T-helper 1 cell treated with Interleukin-12 subunit alpha and Interleukin-12 subunit beta and Interleukin-4 antibody, amounts not matched to agents 30 μg/mL and 1 μg/mL, for 36 hours (primary cell): ENCODE data around the gene PUS3.
"Not testable (repeated sequence)": the region's sequence is repeated elsewhere in the genome, so short reads cannot be mapped to it uniquely, and the experiment has no call there.

Experiments used
- H3K27ac Mint-ChIP-seq: one replicate; pipeline ENCODE4 v1.8.0; 2021; ENCODE audit warnings: mild to moderate bottlenecking, mixed read lengths
- H3K27me3 Mint-ChIP-seq: one replicate; pipeline ENCODE4 v1.8.0; 2021; ENCODE audit warnings: low read depth, mixed read lengths
- H3K36me3 Mint-ChIP-seq: one replicate; pipeline ENCODE4 v1.8.0; 2021; ENCODE audit warnings: low read depth, mixed read lengths
- H3K4me1 Mint-ChIP-seq: one replicate; pipeline ENCODE4 v1.8.0; 2021; ENCODE audit warnings: low read depth, mixed read lengths
- H3K4me3 Mint-ChIP-seq: one replicate; pipeline ENCODE4 v1.8.0; 2021; ENCODE audit warnings: mild to moderate bottlenecking, moderate library complexity, mixed read lengths
- H3K9me3 Mint-ChIP-seq: one replicate; pipeline ENCODE4 v1.8.0; 2021; ENCODE audit warnings: mixed read lengths

Gene PUS3

DNA sequence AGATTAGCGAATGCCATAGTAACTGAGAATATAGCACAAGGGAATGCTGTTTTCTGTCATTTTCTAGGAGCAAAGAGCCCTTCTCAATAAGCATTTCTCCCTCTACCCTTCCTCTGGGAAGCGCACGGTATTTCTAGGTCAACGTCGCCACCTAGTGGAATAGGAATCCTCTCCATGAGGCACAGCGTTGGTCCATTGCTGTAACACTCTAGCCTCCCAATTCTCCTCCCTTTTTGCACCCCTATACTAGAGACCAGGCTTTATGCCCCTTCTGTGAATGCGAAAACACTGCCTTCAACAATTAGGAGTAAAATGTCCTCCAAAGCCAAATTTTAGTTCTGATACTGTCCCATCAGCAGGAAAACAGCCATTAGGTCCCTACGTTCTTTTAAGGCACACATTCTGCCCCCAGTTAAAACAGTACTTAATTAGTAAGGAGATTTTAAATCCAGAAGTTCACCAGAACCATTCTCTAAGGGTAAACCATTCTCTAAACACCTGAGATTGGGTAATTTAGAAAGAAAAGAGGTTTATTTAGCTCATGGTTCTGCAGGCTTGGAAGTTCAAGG, 28.4 kb downstream of the PUS3 start:
- Mint-ChIP-seq H3K27me3 (peaks cover 13% of the 10 kb centered on the region), H3K27ac (no peak overlapping the region)

GRCh38 chr11:125873881-125874555, 29.0 kb downstream of the PUS3 start:
- Mint-ChIP-seq H3K4me1 (no peaks in the 10 kb centered on the region), H3K9me3 (no peaks in the 10 kb centered on the region), H3K36me3 (no peaks in the 10 kb centered on the region), H3K27me3 (peaks cover 13% of the 10 kb centered on the region), H3K27ac (no peak overlapping the region), H3K4me3 (no peak overlapping the region)

More for the DNA sequence above, 28.4 kb downstream of the PUS3 start:
- H3K4me3 Mint-ChIP-seq: no peak overlapping the region
- no peaks in the 10 kb centered on the region for H3K9me3 Mint-ChIP-seq
- H3K4me1 Mint-ChIP-seq: no peaks in the 10 kb centered on the region
- H3K36me3 Mint-ChIP-seq: no peaks in the 10 kb centered on the region

DNA sequence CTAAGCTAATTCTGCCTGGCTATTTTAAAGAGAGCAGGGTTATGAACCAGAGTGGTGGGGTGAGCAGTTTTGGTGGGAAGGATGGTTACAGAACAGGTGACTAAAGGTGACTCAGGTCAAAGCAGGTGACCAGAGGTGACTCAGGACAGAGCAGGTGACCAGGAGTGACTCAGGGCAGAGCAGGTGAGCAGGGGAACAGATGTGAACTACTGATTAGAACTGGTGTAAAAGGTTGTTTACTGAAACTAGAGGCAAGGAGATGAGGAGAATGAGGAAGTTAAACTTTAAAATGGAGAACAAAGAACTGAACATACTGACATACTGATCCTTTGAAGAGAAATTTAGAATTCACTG, 30.9 kb downstream of the PUS3 start:
- H3K9me3 Mint-ChIP-seq: no peaks in the 10 kb centered on the region
- H3K27ac Mint-ChIP-seq: no peak overlapping the region
- no peak overlapping the region for H3K4me3 Mint-ChIP-seq
- peaks cover 6% of the 10 kb centered on the region for H3K27me3 Mint-ChIP-seq
- no peaks in the 10 kb centered on the region for H3K36me3 Mint-ChIP-seq
- H3K4me1 Mint-ChIP-seq: no peaks in the 10 kb centered on the region

DNA sequence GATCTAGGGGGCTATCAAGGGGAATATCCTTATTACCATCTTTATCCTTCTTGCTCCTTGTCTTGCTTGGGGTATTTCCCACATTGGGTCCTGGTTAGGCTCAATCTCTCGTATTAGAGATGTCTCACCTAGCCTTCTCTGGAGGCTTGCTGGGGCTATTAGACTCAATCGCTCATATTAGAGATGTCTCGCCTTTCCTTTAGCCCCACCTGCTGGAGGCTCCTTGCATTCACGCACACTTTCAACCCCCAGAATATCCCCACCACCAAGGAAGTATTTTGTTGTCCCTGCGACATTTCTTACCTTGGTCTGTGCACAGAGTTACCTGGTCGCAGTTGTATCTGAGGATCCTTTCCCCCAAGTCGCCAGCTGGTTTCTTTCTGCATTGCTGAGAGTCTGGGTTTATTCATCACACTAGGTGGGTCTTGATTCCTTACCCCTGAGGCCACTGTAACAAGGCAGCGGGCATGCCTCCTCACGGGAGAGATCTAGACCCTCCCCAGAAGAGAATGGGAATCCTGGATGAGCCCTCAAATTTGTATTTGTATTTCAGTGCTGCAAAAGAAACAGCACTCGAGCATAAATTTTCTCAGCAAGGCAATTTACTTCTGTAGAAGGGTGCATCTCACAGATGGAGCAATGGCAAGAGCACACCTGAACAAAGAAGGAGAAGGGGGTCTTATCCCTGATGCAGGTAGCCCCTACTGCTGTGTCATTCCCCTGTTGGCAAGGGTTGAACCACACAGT, 31.4 kb downstream of the PUS3 start:
- no peaks in the 10 kb centered on the region for H3K9me3 Mint-ChIP-seq
- peaks cover 6% of the 10 kb centered on the region for H3K27me3 Mint-ChIP-seq
- H3K4me1 Mint-ChIP-seq: no peaks in the 10 kb centered on the region
- no peak overlapping the region for H3K27ac Mint-ChIP-seq
- H3K36me3 Mint-ChIP-seq: no peaks in the 10 kb centered on the region
- H3K4me3 Mint-ChIP-seq: no peak overlapping the region

DNA sequence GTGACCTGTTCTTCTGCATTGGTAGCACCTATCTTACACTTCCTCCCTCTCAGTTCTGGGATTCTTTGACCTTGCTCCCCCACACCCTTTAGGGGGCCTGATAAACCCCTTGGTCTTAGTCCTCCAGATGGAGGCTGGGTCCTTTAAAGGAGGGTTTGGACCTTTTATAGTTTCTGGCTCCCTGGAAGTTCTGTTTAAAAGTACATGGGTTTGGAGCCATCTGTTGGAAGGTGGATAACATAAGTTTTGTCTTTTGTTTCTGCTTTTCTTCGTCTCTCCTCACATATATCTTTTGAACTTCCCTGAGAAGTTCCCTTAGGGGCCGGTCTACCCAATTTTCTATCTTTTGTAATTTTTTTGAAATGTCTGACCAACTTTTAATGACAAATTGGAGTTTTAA, 33.5 kb downstream of the PUS3 start:
- Mint-ChIP-seq H3K9me3 (peaks cover 3% of the 10 kb centered on the region), H3K27ac (no peak overlapping the region), H3K4me1 (no peaks in the 10 kb centered on the region), H3K4me3 (no peak overlapping the region), H3K36me3 (no peaks in the 10 kb centered on the region), H3K27me3 (peaks cover 6% of the 10 kb centered on the region)

- H3K27ac Mint-ChIP-seq, H3K27me3 Mint-ChIP-seq, H3K4me3 Mint-ChIP-seq, H3K36me3 Mint-ChIP-seq, H3K4me1 Mint-ChIP-seq, H3K9me3 Mint-ChIP-seq: not testable (repeated sequence)
Observed at GRCh38 chr11:125865354-125865753, 37.7 kb downstream of the PUS3 start.

DNA sequence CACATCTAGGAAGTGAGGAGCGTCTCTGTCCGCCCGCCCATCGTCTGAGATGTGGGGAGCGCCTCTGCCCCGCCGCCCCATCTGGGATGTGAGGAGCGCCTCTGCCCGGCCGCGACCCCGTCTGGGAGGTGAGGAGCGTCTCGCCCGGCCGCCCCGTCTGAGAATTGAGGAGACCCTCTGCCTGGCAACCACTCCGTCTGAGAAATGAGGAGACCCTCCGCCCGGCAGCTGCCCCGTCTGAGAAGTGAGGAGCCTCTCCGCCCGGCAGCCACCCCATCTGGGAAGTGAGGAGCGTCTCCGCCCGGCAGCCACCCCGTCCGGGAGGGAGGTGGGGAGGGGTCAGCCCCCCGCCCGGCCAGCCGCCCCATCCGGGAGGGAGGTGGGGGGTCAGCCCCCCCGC, 40.2 kb downstream of the PUS3 start:
- H3K4me1 Mint-ChIP-seq, H3K27me3 Mint-ChIP-seq, H3K36me3 Mint-ChIP-seq, H3K27ac Mint-ChIP-seq, H3K4me3 Mint-ChIP-seq: not testable (repeated sequence)
- peaks cover 12% of the 10 kb centered on the region for H3K9me3 Mint-ChIP-seq

GRCh38 chr11:125857670-125858069, 45.3 kb downstream of the PUS3 start:
- Mint-ChIP-seq H3K27me3 (peaks cover 19% of the 10 kb centered on the region), H3K9me3 (peaks cover 16% of the 10 kb centered on the region)
- not testable (repeated sequence) for H3K4me3 Mint-ChIP-seq, H3K27ac Mint-ChIP-seq, H3K4me1 Mint-ChIP-seq, H3K36me3 Mint-ChIP-seq

DNA sequence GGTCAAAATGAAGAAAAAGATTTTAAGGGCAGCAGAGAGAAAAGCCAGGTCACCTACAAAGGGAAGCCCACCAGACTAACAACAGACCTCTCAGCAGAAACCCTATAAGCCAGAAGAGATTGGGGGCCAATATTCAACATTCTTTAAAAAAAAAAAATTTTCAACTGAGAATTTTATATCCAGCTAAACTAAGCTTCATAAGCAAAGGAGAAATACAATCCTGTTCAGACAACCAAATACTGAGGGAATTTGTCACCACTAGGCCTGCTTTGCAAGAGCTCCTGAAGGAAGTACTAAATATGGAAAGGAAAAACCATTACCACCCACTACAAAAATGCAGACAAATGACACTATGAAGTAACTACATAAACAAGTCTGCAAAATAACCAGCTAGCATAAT, 56.8 kb downstream of the PUS3 start:
- Mint-ChIP-seq H3K4me1 (no peaks in the 10 kb centered on the region), H3K4me3 (no peak overlapping the region), H3K27ac (no peak overlapping the region), H3K27me3 (no peaks in the 10 kb centered on the region), H3K9me3 (peaks cover 36% of the 10 kb centered on the region), H3K36me3 (peaks cover 3% of the 10 kb centered on the region)
